Measurements from ENCODE around the gene GRIK4. TPM values are rescaled to one million over a fixed set of nuclear protein-coding genes. Genes with fewer than 3 reads are reported as not detected.

GRIK4 gene
- total RNA-seq (ENCODE audit: unreplicated experiment): 4.5 TPM
- long read RNA-seq, partial matches to known transcripts: 0 of 2 reads
- long read RNA-seq, other reads (novel, unspliced or antisense): 2 of 2 reads

GRCh38 chr11:120511116-120511819 lies at the start of gene GRIK4:
Gene GRIK4 (plus strand): TSS chr11:120511748. CDS start chr11:120660319, 148,571 bp downstream.
- H3K36me3 Mint-ChIP-seq (ENCODE audit: low read depth, unreplicated experiment): no peaks in the 10 kb centered on the region
- DNase-seq (ENCODE audit: low spot score): peak; percentile 93
- no peaks in the 10 kb centered on the region for H3K4me1 Mint-ChIP-seq (ENCODE audit: unreplicated experiment)
- no peaks in the 10 kb centered on the region for H3K9me3 Mint-ChIP-seq (ENCODE audit: unreplicated experiment)
- peak within 1 kb of the TSS; percentile 66 for H3K4me3 Mint-ChIP-seq (ENCODE audit: unreplicated experiment)
- TF ChIP-seq CTCF (IDR thresholded peaks at IDR 0.05; ENCODE audit: unreplicated experiment): peak; percentile 94
- H3K27me3 Mint-ChIP-seq (ENCODE audit: unreplicated experiment): peaks cover 13% of the 10 kb centered on the region
- H3K27ac Mint-ChIP-seq (ENCODE audit: unreplicated experiment): peak within 1 kb of the TSS; percentile 17

GRCh38 chr11:120462825-120463224 lies 48.7 kb upstream of the GRIK4 start:
- DNase-seq (ENCODE audit: low spot score): no peak
- TF ChIP-seq CTCF (IDR thresholded peaks at IDR 0.05; ENCODE audit: unreplicated experiment): no peak
- no peak overlapping the region for H3K4me3 Mint-ChIP-seq (ENCODE audit: unreplicated experiment)
- no peaks in the 10 kb centered on the region for H3K9me3 Mint-ChIP-seq (ENCODE audit: unreplicated experiment)
- no peaks in the 10 kb centered on the region for H3K4me1 Mint-ChIP-seq (ENCODE audit: unreplicated experiment)
- H3K27me3 Mint-ChIP-seq (ENCODE audit: unreplicated experiment): no peaks in the 10 kb centered on the region
- peaks cover 37% of the 10 kb centered on the region for H3K36me3 Mint-ChIP-seq (ENCODE audit: low read depth, unreplicated experiment)
- H3K27ac Mint-ChIP-seq (ENCODE audit: unreplicated experiment): no peak overlapping the region

GRCh38 chr11:120465921-120466534 lies 45.5 kb upstream of the GRIK4 start:
- no peak for TF ChIP-seq CTCF (IDR thresholded peaks at IDR 0.05; ENCODE audit: unreplicated experiment)
- Mint-ChIP-seq H3K4me3 (ENCODE audit: unreplicated experiment) (peak overlapping the region; percentile 18), H3K9me3 (ENCODE audit: unreplicated experiment) (no peaks in the 10 kb centered on the region), H3K27ac (ENCODE audit: unreplicated experiment) (no peak overlapping the region), H3K27me3 (ENCODE audit: unreplicated experiment) (no peaks in the 10 kb centered on the region), H3K4me1 (ENCODE audit: unreplicated experiment) (no peaks in the 10 kb centered on the region), H3K36me3 (ENCODE audit: low read depth, unreplicated experiment) (peaks cover 54% of the 10 kb centered on the region)
- no peak for DNase-seq (ENCODE audit: low spot score)

- Mint-ChIP-seq H3K9me3 (ENCODE audit: unreplicated experiment) (no peaks in the 10 kb centered on the region), H3K27ac (ENCODE audit: unreplicated experiment) (no peak overlapping the region), H3K4me3 (ENCODE audit: unreplicated experiment) (no peak overlapping the region), H3K36me3 (ENCODE audit: low read depth, unreplicated experiment) (peaks cover 46% of the 10 kb centered on the region), H3K4me1 (ENCODE audit: unreplicated experiment) (no peaks in the 10 kb centered on the region), H3K27me3 (ENCODE audit: unreplicated experiment) (no peaks in the 10 kb centered on the region)
- no peak for DNase-seq (ENCODE audit: low spot score)
- TF ChIP-seq CTCF (IDR thresholded peaks at IDR 0.05; ENCODE audit: unreplicated experiment): no peak
Observed at GRCh38 chr11:120467627-120468026, 43.9 kb upstream of the GRIK4 start.

GRCh38 chr11:120471131-120471530 lies 40.4 kb upstream of the GRIK4 start:
- Mint-ChIP-seq H3K9me3 (ENCODE audit: unreplicated experiment) (no peaks in the 10 kb centered on the region), H3K36me3 (ENCODE audit: low read depth, unreplicated experiment) (peaks cover 44% of the 10 kb centered on the region), H3K4me3 (ENCODE audit: unreplicated experiment) (no peak overlapping the region), H3K27me3 (ENCODE audit: unreplicated experiment) (peaks cover 1% of the 10 kb centered on the region), H3K4me1 (ENCODE audit: unreplicated experiment) (no peaks in the 10 kb centered on the region), H3K27ac (ENCODE audit: unreplicated experiment) (no peak overlapping the region)
- no peak for TF ChIP-seq CTCF (IDR thresholded peaks at IDR 0.05; ENCODE audit: unreplicated experiment)
- no peak for DNase-seq (ENCODE audit: low spot score)
